OCI-LY1 (cell line): ENCODE measurements around the gene MGAT4B.

ENCODE experiments used
- H2AFZ ChIP-seq: fragments of 200-600 bp; sonication (generic), shearing (Covaris generic); 2 replicates; pipeline ENCODE4 v1.6.0; 2014; ENCODE audit warnings: antibody characterized with exemption, mild to moderate bottlenecking, low read length
- H3F3A ChIP-seq: fragments of 200-600 bp; sonication (generic), shearing (Covaris generic); 2 replicates; pipeline ENCODE4 v1.6.0; 2014; ENCODE audit warnings: mild to moderate bottlenecking, antibody characterized with exemption, low read length, moderate library complexity; ENCODE audit not compliant: insufficient read depth
- H3K27ac ChIP-seq: fragments of 200-600 bp; sonication (generic); 2 replicates; pipeline ENCODE4 v1.5.1; 2014; ENCODE audit warnings: low read length, mixed run types, mild to moderate bottlenecking, low read depth; ENCODE audit not compliant: poor library complexity, severe bottlenecking
- H3K27me3 ChIP-seq: fragments of 200-600 bp; sonication (generic); 2 replicates; pipeline ENCODE4 v1.6.0; 2014; ENCODE audit warnings: antibody characterized with exemption, mild to moderate bottlenecking, low read length, moderate library complexity; ENCODE audit not compliant: insufficient read depth
- H3K36me3 ChIP-seq: fragments of 200-600 bp; sonication (generic); 2 replicates; pipeline ENCODE4 v1.6.1; 2014; ENCODE audit warnings: mild to moderate bottlenecking, antibody characterized with exemption, low read length, moderate library complexity, mixed read lengths; ENCODE audit not compliant: insufficient read depth
- H3K4me1 ChIP-seq: fragments of 200-600 bp; sonication (generic); 2 replicates; pipeline ENCODE4 v1.5.1; 2014; ENCODE audit warnings: mild to moderate bottlenecking, low read length, moderate library complexity; ENCODE audit not compliant: insufficient read depth, severe bottlenecking
- H3K4me2 ChIP-seq: fragments of 200-600 bp; sonication (generic), shearing (Covaris generic); 2 replicates; pipeline ENCODE4 v1.6.1; 2014; ENCODE audit warnings: low read length
- H3K4me3 ChIP-seq: fragments of 200-600 bp; sonication (generic); 2 replicates; pipeline ENCODE4 v1.5.1; 2014; ENCODE audit warnings: low read length, low read depth, mild to moderate bottlenecking, mixed read lengths; ENCODE audit not compliant: poor library complexity, severe bottlenecking
- H3K79me2 ChIP-seq: fragments of 200-600 bp; shearing (Covaris generic); 2 replicates; pipeline ENCODE4 v1.6.1; 2016; ENCODE audit warnings: mixed run types, low read length, mixed read lengths; ENCODE audit not compliant: insufficient read depth
- H3K9ac ChIP-seq: fragments of 200-600 bp; sonication (generic), shearing (Covaris generic); 2 replicates; pipeline ENCODE4 v1.6.1; 2014; ENCODE audit warnings: mild to moderate bottlenecking, low read length, mixed read lengths
- H3K9me2 ChIP-seq: fragments of 200-600 bp; sonication (generic), shearing (Covaris generic); 2 replicates; pipeline ENCODE4 v1.6.1; 2014; ENCODE audit warnings: low read depth, mild to moderate bottlenecking, low read length, mixed read lengths
- H3K9me3 ChIP-seq: fragments of 200-600 bp; shearing (Covaris generic); 2 replicates; pipeline ENCODE4 v1.6.1; 2014; ENCODE audit warnings: low read length, mixed read lengths
- H4K20me1 ChIP-seq: fragments of 200-600 bp; sonication (generic), shearing (Covaris generic); 2 replicates; pipeline ENCODE4 v1.6.0; 2016; ENCODE audit warnings: mild to moderate bottlenecking, low read length; ENCODE audit not compliant: insufficient read depth
- CTCF ChIP-seq: fragments of 200-600 bp; sonication (generic), shearing (Covaris generic); IDR thresholded peaks from 2 replicates; pipeline ENCODE4 v1.5.1; 2017; ENCODE audit warnings: mild to moderate bottlenecking, antibody characterized with exemption, low read length, moderate library complexity, mixed read lengths
- EZH2 ChIP-seq: fragments of 200-600 bp; sonication (generic), shearing (Covaris generic); IDR thresholded peaks from 2 replicates; pipeline ENCODE4 v1.8.0; 2017; ENCODE audit warnings: borderline replicate concordance, mixed run types, mild to moderate bottlenecking, antibody characterized with exemption, low read length, moderate library complexity, mixed read lengths

Gene MGAT4B

DNA sequence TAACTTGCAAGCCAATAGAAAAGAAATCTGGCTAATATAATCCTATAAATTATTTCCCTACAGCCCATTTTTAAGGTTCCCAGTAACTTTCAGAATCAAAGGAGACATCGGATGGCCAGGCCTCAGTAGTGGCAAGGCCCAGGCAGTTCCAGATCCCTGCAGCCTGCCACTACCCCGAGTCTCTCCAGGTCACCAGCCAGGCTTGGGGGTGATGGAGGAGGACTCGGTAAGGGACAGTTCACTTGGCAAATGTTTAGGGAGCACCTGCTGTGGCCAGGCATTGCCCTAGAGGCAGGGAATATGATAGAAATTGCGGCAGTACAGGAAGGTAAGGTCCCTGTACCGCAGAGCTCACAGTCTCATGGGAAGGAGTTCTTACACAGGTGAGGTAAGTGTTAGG, 28.1 kb downstream of the MGAT4B start:
- no peaks in the 10 kb centered on the region for H3K4me1 ChIP-seq
- no peak overlapping the region for H3K27ac ChIP-seq
- TF ChIP-seq CTCF = no peak
- no peak for TF ChIP-seq EZH2
- H3F3A ChIP-seq = no peaks in the 10 kb centered on the region
- no peak overlapping the region for H3K4me2 ChIP-seq
- H3K9ac ChIP-seq = no peak overlapping the region
- no peak overlapping the region for H3K4me3 ChIP-seq
- no peak overlapping the region for H2AFZ ChIP-seq
- no peaks in the 10 kb centered on the region for H3K9me2 ChIP-seq
- no peaks in the 10 kb centered on the region for H3K9me3 ChIP-seq
- H3K27me3 ChIP-seq = no peaks in the 10 kb centered on the region
- peaks cover 42% of the 10 kb centered on the region for H3K36me3 ChIP-seq
- H4K20me1 ChIP-seq = no peaks in the 10 kb centered on the region
- H3K79me2 ChIP-seq = no peaks in the 10 kb centered on the region

DNA sequence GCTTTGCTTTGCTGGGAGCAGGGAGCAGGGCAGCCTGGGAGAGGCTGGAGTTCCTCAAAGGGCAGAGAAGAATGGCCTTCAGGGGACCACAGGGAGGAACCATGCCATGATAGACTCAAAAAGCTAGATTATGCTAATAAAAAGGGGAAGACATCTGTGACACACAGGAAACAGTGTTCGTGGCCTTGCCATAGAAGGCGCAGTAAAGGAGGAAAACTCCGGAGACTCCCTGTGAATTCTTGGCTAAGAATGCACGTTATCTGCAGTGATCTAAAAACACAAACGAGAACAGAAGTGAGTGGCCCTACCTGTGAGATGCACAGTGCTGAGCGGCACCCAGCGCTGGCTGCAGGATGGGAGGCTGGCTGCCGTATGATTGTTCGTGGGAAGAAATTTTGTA, 28.8 kb downstream of the MGAT4B start:
- no peak overlapping the region for H3K27ac ChIP-seq
- H3K4me1 ChIP-seq = no peaks in the 10 kb centered on the region
- no peaks in the 10 kb centered on the region for H4K20me1 ChIP-seq
- no peak overlapping the region for H3K9ac ChIP-seq
- no peak overlapping the region for H3K4me3 ChIP-seq
- peaks cover 48% of the 10 kb centered on the region for H3K36me3 ChIP-seq
- TF ChIP-seq EZH2 (no peak), CTCF (no peak)
- H3F3A ChIP-seq = no peaks in the 10 kb centered on the region
- H3K4me2 ChIP-seq = no peak overlapping the region
- H3K79me2 ChIP-seq = no peaks in the 10 kb centered on the region
- no peak overlapping the region for H2AFZ ChIP-seq
- H3K27me3 ChIP-seq = no peaks in the 10 kb centered on the region
- H3K9me3 ChIP-seq = no peaks in the 10 kb centered on the region
- H3K9me2 ChIP-seq = no peaks in the 10 kb centered on the region

- Histone ChIP-seq H2AFZ (no peak overlapping the region), H3K27me3 (no peaks in the 10 kb centered on the region), H3K4me2 (no peak overlapping the region), H3K79me2 (no peaks in the 10 kb centered on the region), H3K27ac (no peak overlapping the region), H3K9me2 (no peaks in the 10 kb centered on the region), H3F3A (no peaks in the 10 kb centered on the region), H3K4me1 (no peaks in the 10 kb centered on the region), H3K9ac (no peak overlapping the region), H3K9me3 (no peaks in the 10 kb centered on the region), H3K4me3 (no peak overlapping the region), H4K20me1 (no peaks in the 10 kb centered on the region), H3K36me3 (peaks cover 51% of the 10 kb centered on the region)
- no peak for TF ChIP-seq CTCF
Observed at GRCh38 chr5:179777456-179777855, 29.2 kb downstream of the MGAT4B start.
